CD4-positive, alpha-beta T cell treated with Interleukin-6 for 4 hours (primary cell): ENCODE data around the gene IFITM5.

ENCODE experiments used
- DNase-seq: peaks from one replicate; pipeline ENCODE4 v3.0.0-alpha.2; 2020; ENCODE audit warnings: mixed read lengths

IFITM5 gene

DNA sequence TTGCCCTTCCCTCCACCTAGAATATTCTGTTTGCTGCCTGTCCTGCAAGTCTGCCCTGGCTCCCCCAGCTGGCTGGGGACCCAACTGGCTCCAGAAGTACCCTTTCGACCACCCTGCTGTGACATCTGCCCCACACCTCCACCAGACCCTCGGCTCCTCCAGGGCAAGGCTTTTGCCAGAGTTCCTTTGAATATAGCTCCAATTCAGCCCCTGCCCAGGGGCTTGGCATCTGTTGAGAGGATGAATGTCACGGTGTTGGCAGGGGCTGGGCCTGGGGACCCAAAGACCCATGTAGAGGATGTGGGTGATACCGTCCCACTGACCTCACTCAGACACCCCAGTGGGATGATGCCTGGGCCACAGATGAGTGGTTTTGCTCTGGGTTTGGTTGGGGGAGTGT lies 17.2 kb downstream of the IFITM5 start:
- no peak for DNase-seq

DNA sequence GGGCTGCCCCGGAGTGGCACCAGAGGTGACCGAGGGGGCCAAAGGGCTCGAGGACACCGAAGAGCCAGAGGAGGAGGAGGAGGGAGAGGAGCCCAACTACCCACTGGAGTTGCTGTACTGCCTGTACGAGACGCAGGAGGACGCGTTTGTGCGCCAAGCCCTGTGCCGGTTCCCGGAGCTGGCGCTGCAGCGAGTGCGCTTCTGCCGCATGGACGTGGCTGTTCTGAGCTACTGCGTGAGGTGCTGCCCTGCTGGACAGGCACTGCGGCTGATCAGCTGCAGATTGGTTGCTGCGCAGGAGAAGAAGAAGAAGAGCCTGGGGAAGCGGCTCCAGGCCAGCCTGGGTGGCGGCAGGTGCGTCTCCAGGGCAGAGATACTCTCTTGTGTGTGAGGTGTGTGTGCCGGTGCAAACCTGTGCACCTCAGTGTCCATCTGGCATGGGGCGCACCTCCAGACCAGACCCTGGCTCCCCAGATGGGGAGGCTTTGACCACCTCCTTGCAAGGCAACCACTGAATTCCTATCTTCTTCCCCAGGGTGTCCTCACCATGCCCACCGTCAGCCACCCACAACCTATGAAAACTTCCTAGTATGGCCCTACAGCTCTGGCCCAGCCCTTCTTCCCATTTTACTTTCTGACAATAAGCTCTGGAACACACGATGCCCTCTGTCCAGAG lies 17.7 kb downstream of the IFITM5 start:
- DNase-seq: no peak

DNA sequence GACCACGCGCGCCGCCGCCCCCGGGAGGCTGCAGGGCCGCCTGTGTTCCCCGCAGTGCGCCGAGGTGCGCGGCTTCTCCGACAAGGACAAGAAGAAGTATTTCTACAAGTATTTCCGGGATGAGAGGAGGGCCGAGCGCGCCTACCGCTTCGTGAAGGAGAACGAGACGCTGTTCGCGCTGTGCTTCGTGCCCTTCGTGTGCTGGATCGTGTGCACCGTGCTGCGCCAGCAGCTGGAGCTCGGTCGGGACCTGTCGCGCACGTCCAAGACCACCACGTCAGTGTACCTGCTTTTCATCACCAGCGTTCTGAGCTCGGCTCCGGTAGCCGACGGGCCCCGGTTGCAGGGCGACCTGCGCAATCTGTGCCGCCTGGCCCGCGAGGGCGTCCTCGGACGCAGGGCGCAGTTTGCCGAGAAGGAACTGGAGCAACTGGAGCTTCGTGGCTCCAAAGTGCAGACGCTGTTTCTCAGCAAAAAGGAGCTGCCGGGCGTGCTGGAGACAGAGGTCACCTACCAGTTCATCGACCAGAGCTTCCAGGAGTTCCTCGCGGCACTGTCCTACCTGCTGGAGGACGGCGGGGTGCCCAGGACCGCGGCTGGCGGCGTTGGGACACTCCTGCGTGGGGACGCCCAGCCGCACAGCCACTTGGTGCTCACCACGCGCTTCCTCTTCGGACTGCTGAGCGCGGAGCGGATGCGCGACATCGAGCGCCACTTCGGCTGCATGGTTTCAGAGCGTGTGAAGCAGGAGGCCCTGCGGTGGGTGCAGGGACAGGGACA lies 18.4 kb downstream of the IFITM5 start:
- peak; percentile 62 for DNase-seq

DNA sequence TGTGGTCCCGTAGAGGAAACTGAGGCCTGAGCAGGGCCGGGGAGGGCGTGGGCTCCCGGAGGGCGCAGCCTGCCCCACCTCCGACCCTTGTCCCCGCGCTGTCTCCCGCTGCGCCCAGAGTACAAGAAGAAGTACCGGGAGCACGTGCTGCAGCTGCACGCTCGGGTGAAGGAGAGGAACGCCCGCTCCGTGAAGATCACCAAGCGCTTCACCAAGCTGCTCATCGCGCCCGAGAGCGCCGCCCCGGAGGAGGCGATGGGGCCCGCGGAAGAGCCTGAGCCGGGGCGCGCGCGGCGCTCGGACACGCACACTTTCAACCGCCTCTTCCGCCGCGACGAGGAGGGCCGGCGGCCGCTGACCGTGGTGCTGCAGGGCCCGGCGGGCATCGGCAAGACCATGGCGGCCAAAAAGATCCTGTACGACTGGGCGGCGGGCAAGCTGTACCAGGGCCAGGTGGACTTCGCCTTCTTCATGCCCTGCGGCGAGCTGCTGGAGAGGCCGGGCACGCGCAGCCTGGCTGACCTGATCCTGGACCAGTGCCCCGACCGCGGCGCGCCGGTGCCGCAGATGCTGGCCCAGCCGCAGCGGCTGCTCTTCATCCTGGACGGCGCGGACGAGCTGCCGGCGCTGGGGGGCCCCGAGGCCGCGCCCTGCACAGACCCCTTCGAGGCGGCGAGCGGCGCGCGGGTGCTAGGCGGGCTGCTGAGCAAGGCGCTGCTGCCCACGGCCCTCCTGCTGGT lies 19.2 kb downstream of the IFITM5 start:
- peak; percentile 65 for DNase-seq

DNA sequence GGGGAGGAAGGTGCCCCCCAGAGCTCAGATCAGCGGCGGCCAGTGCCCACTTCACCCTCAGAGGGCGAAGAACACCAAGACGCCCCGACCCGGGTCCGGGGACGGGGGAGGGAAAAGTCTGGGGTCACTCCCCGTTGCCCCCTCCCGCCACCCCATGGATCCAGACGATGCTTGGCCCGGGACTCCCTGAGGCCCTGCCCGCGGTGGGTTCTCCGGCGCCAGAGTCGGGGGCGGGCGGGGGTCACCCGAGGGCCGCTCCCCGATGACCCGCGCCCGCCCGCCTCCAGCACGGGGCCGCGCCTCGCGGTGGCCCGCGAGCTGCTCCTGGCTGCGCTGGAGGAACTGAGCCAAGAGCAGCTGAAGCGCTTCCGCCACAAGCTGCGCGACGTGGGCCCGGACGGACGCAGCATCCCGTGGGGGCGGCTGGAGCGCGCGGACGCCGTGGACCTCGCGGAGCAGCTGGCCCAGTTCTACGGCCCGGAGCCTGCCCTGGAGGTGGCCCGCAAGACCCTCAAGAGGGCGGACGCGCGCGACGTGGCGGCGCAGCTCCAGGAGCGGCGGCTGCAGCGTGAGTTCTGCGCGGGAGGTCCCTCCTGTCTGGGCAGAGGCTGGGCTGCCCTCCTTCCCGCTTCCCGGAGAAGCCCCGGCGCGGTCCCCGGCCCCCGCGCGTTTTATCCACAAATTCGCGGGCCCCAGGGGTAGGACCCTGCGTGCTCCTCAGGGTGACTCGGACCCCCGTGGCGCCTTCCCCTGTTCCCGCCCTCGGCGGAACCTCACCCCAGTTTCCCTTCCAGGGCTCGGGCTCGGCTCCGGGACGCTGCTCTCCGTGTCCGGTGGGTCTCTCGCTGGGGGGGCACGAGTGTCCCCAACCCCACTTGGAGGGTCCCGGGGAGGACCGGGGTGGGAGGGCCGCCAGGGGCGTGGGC lies 20.0 kb downstream of the IFITM5 start:
- DNase-seq: peak; percentile 49

DNA sequence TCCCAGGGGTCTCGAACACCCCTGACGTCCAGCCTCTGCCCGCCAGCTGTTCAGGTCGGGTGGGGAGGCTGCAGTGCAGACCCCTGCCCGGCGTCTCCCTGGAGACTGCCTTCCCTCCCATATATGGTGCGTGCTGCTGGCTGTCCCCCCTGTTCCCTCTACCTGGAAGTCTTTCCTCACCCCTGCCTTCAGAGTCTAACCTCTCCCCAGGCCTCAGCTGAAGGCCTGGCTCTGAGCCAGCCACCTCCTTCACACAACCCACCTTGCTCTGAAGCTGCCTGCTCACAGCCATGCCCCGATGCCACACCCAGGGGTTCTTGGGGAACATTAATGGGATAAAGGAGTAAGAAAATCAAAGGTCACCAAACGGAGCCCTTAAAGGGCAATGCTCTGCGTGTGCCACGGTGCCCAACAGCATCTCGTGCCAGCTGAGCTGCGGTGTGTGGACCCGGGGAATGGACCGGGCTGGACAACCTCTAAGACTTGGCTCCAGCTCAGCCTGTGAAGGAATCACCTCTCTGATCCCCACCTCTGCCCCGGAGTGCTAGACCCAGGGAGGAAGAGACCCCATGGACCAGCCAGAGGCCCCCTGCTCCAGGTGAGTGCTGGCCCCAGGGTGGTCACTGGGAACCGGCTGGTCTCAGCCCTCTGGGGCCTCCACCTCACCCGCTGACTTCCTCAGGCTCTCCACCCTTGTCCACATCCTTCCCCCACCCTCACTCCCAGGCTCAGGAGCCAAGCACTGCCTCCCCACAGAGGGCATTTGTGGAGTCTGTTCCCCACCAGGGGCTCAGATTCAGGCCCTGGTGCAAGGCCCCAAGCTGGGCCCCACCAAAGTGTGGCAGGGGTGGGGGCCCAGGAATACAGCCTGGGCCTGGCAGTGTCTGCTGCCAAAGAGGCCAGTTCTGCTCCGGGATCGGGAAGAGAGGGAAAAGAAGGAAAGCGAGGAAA lies 21.1 kb downstream of the IFITM5 start, which contains the start of gene NLRP6:
Gene NLRP6 (plus strand): TSS at position 407 of the 951 bp plus-strand sequence. CDS start 163 bp downstream, at position 570.
- DNase-seq: no peak

DNA sequence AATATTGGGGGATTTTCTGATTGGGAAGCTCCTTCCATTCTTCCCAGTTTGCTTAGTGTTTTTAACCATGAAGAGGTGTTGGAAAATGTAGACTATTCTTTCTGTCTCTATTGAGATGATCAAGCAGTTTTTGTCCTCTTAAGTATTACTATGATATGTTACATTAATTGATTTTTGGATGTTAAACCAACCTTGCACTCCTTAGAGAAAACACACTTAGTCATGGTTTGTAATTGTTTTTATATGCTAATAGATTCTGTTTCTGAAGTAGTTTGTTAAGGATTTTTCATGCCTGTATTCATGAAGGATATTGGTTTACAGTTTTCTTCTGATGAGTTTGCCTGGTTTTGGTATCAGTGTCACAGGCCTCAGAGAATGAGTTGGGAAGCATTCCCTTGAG lies 23.1 kb downstream of the IFITM5 start:
- DNase-seq: no peak

DNA sequence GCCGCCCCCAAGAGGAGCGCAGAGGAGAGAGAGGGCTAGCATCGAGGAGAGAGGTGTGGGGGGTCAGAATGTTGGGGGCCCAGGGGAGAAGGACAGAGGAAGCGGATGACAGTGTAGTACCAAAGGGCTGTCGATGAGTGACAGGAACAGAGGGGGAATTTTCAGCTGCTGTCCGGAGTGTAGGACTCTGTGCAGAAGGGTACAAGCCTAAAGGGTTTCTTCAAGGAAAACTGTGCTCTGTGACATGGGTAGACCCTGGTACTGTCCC lies 26.5 kb downstream of the IFITM5 start:
- no peak for DNase-seq

DNA sequence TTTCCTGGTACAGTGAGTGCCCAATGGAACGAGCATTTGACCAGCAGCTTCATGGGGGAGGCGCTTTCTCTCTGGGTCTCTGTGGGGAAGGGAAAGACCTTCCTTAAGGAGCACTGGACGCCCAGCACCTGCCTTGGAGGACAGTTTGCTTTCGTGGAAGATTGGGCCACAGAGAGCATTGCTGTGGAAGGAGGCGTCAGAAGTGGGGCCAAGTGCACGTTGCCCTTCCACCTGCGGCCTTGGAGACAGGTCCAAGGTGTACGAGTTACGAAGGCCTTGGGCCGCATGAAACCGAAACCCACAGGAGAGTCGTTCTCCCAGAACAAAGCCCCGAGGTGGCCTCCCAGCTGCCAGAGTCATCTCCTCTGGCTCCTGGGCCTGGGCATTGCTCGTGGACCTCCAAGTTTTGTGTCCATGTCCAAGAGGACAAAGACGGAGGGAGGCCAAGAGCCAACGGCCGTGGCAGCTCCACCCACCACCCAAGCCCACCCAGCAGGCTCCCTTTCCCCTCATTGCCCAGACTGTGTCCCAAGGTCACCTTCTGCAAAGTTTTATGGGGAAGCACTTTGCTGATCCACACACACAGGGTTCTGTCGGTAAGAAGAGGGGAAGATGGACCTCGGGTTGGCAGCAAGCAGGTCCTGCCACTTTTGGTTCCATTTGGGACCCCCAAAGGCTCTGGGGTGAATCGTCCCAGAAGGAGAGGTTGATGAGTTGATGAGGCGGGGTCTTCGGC lies 27.0 kb downstream of the IFITM5 start:
- no peak for DNase-seq

DNA sequence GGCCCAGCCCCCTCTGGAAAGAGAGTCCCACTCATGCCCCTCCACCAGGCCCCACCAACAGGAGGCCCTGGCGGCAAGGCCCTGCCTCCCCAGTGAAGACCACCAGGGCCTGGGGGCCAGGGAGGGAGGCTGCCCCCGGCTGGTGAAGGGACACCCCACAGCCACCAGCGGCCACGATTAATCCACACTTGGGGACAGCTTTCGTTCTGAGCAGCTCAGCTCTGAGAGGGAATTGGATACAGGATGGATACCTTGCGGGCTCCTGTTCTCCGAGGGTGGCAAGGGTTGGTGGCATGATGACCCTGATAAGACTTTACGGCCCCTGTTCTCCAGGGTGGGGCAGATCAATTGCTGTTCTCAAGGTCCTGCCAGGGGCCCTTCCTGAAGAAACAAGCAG lies 28.0 kb downstream of the IFITM5 start:
- DNase-seq: no peak

DNA sequence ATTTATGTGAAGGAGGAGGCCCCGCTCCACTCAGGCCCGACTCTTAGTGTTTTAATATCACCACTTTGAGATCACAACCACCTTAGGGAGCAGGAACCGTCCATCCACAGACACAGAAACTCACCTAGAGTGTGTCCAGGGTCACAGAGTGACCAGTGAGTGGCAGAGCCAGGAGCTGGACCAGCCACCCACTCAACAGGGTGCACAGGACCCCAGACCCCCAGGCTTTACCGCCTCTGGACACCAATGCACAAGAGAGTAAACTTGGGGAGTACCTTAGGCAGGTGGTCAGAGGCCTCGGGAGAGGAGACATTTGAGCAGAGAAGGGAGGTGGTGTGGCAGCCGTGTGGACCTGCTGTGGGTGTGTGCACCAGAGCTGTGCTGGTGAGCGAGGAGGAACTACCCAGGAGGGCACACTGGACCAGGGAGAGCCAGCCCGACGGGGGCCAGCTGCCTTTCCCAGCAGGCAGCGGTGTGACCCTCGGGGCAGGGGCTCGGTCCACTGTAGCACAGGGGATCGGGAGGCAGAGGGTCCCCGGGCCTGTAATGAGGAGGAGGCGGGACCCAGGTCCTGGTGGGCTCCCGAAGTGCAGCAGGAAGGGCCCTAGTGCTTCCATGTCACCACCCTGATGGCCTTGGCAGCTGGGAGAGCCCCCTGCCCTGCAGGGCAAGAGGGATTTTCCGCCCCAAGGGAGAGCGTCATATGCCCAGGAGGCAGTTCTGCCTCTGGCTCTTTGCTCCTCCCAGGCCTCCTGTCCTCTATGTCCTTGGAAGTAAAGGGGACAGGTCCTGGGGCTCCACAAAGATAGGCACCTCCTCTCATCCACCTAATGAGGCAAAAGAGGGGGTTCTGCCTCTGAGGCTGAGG lies 28.6 kb downstream of the IFITM5 start:
- DNase-seq: no peak

DNA sequence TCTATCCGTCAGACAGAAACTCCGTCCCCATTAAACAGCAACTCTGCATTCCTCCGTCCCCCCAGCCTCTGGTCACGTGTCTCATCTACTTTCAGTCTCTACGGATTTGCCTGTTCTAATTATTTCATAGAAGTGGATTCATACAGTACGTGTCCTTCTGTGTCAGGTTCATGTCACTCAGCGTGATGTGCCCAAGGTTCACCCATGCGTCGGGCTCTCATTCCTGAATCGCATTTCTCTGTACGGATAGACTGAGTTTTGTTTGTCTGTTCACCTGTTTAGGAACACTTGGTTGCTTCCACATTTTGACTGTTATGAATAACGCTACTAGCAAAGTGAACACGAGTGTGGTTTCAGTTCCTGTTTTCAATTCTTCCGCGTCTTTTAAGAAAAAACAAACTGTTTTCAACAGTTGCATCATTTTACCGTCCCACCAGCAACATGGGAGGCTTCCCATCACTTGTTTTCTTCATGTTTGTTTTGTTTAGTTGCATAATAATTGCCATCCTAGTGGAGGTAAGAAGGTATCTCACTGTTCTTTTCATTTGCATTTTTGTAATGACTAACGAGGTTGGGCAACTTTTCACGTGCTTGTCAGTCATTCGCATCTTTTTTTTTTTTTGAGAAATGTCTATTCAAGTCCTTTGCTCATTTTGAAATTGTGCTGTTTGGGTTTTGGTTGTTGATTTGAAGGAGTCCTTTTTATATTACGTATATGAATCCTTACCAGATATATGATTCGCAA lies 30.0 kb downstream of the IFITM5 start:
- DNase-seq: peak; percentile 59

DNA sequence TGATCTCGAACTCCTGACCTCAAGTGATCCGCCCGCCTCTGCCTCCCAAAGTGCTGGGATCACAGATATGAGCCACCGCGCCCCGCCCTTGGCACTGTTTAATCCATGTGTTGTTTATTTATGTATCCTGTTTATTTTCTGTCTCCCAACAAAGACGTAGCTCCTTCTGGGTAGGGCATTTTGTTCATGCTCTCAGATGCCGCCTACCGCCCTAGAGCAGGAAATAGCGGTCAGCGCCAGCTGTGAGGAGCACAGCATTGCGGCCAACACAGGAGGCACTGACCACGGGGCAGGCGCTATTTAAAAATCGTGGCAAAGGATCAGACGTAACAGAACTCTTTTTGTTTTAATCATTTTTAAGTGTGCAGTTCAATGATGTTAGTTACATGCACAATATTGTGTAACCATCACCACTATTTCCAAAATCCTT lies 30.6 kb downstream of the IFITM5 start:
- peak; percentile 53 for DNase-seq

DNA sequence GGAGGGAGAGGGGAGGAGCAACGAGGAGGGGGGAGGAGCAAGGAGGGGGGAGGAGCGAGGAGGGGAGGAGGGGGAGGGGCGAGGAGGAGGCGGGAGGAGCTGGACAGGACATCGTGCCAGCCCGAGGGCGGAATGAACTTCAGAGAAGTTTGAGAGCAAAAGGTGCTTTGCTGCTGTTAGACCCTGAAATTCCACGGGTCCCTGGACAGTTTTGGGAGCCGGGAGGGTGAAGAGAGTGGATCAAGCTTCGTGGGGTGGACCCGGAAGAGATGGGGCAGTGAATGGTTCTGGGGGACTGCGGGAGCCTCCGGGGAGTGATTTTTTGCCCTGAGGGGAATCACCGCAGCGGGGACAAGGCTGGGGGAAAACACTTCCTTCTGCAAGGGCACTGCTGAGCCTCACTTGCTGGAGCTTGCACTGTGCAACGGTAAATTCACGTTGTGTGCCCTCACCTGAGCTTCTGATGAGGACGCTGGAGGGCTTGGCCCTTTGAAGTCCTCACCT lies 31.8 kb downstream of the IFITM5 start:
- DNase-seq: peak; percentile 67

DNA sequence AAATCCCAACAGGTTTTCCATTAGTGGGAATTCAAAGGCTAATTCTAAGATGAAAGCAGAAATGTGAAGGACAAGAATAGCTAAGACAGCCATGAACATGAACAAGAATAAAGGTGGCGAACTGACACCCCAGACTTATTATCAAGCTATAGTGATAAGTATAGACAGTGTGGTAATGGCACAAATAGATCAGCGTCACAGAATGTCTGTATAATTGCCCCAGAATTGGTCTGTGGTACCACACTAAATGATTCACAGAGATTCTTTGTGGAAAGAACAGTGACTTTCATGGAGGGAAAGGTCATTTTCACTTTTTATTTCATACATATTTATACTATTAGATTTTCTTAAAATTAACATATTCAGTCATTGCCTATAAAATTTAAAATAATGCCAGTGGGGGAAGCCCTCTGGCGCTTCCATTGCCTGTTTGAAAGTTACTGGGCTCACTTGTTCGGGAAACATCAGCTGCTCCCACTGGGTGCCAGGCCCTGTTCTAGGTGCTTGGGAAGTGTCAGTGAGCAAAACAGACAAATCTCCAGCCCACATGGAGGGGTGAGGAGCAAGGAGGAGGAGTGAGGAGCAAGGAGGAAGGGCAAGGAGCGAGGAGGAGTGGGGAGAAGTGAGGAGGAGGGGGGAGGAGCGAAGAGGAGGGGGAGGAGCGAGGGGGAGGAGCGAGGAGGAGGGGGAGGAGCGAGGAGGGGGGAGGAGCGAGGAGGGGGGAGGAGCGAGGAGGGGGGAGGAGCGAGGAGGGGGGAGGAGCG lies 32.5 kb downstream of the IFITM5 start:
- DNase-seq: no peak

DNA sequence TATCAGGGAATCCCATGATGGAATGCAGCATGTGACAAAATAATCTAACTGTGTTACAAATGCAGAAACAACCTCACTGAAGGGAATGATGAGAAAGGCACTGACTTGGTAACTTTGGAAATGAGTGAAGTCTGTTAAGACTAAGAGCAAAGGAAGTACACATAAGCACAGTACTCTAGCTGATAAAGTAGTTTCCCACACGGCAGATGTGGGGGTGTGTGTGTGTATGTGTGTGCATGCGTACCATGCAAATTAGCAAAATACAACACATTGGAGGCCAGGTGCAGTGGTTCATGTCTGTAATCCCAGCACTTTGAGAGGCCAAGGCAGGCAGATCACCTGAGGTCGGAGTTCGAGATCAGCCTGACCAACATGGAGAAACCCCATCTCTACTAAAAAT lies 37.7 kb downstream of the IFITM5 start:
- no peak for DNase-seq

DNA sequence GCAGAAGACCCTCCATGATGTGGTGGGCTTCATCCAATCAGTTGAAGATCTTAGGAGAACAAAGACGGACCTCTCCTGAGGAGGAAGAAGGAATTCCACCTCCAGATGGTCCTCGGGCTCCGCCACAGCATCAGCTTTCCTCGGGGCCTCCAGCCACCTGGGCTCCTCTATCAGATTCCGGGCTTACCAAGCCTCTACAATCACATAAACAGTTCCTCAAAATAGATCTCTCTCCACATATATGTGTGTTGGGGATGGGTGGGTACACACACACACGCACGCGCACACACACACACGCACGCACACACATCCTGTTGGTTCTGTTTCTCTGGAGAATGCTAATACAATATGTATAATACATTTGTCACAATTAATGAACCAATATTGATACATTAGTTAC lies 39.9 kb downstream of the IFITM5 start:
- DNase-seq: no peak
